LHCN-M2 (cell line): ENCODE data around the gene ALDH4A1. TPM values are rescaled to one million over a fixed set of nuclear protein-coding genes. Genes with fewer than 3 reads are reported as not detected.
A peak's percentile ranks its signal among the peaks of the same experiment; 100 is the strongest.

Experiments
- DNase-seq: peaks from one replicate; pipeline ENCODE4 v3.0.0-alpha.2; 2012; ENCODE audit warnings: low read depth
- total RNA-seq: library from RNA; depleted of rRNA; stranded (reverse); fragments of >200 nt; gene quantifications from 2 replicates; pipeline ENCODE4 v1.2.3, GENCODE V29; 2014

ALDH4A1 gene
- total RNA-seq, 1 experiment from 2014 or later, result 12.4 TPM

- DNase-seq, result no peak
Observed at GRCh38 chr1:18939398-18940302, 37.3 kb upstream of the ALDH4A1 start.

DNA sequence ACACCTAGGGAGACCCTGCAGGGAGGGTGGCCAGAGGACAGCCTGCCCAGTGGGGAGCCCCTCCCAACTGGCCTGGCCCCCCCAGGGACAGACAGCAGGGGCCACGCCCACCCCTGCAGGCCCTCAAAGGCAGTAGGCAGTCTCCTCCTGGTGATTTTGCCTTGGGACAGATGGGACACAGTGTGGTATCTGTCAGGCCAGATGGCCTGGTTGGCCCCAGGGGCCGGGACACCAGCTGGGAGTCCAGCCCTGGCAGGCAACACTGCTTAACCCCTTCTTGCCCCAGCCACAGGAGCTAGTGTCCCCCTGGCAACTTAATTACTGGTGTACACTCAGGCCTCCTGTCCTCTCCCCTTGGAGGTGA lies 36.3 kb upstream of the ALDH4A1 start:
- DNase-seq, result no peak

GRCh38 chr1:18938008-18938706 lies 35.8 kb upstream of the ALDH4A1 start:
- DNase-seq, result no peak

- DNase-seq, result no peak
Observed at GRCh38 chr1:18937539-18937938, 35.2 kb upstream of the ALDH4A1 start.

DNA sequence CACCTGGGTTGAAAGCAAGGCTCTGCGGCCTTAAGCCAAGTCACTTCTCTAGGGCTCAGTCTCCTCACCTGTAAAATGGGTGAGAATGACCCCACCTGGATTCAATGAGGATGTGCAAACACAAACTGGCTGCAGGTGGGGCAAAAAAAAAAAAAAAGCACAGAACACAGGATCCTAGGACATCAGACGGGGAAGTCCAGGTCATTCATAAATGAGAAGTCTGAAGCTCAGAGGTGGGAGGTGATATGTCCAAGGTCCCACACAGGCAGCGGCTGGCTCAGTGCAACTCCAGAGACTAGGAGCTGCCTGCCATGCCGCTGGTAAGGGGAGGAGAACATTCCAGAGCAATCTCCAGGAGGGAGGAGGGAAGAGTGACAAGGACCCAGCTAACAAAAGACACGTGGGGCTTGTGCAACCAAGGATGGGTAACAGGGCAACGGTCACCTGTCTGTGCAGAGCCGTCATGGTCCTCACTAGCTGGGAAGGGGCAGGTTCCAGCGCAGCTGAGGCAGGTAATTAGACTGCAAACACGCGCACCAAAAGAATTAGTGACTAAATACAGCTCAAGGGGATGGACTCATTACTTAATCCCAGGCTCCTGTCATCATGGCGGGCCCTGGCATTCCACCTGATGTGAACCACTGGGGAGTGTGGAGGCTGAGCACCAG lies 34.6 kb upstream of the ALDH4A1 start:
- DNase-seq, result no peak

GRCh38 chr1:18936471-18936813 lies 34.1 kb upstream of the ALDH4A1 start:
- no peak for DNase-seq

DNA sequence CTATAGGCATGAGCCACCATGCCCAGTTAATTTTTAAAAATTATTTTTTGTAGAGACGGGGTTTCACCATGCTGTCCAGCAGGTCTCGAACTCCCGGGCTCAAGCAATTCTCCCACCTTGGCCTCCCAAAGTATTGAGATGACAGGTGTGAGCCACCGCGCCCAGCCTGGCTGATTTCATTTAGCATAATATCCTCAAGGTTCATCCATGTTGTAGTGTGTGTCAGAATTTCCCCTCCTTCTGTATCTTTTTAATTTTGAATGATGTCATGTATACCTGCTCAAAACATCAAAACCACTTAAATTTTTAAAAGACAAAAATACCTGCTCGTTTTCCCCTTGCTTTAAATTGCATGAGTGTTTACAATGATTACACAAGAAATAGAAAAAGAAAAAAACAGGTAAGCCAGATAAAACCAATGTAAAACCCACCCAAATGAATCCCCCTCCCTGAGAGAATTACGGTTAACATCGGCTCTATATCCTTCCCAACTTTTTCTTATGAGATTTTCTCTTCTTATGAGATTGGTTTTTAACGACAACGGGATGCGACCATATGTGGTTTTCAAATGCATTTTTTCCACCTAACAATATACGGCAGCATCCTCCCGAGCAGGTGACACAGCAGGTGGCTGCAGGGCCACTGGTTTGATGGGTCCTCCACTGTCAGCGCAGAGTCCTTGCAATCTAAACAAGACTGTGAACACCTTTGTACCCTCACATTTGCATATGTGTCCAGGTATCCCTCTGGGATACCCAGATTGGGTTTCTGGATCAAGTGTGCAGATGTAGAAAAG lies 32.0 kb upstream of the ALDH4A1 start:
- DNase-seq, result no peak

DNA sequence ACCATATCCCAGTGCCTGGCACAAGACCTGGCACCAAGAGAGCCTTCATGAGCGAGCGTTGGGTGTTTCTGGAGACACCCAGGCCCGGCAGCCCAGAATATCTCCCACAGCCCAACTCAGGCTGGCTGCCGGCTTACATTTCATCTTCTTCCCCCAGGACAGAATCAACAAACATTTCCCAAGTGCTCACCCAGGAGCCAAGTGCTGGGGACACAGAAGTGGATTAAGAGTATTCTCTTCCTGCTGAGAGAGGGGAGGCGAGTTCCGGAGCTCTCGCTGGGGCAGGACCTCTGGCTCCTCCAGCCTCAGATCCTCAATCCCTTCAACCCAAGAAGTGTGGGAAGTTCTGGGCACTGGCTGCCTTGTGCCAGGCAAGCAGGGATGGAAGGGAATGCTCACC lies 30.5 kb upstream of the ALDH4A1 start:
- no peak for DNase-seq

GRCh38 chr1:18932387-18932786 lies 30.0 kb upstream of the ALDH4A1 start:
- no peak for DNase-seq

DNA sequence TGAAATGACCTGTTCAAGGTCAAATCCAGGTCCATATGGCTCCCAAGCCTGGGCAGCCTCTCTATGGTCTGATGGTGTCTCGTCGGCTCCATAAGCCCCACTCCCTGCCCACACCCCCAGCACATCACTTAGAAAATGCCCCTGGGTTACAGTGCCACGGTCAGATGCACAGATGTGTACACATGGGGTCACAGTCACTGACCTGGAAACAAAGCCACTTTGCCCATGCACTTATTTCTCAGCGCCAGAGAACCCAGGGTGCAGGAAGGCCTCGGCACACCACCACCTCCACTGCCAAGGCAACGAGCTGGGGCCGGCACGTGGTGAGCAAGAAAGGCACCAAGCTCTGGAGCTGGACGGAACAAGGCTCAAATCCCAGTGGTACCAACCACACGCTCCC lies 29.4 kb upstream of the ALDH4A1 start:
- DNase-seq, result no peak

- peak; percentile 55 for DNase-seq
Observed at GRCh38 chr1:18929686-18930085, 27.3 kb upstream of the ALDH4A1 start.

GRCh38 chr1:18928985-18929384 lies 26.6 kb upstream of the ALDH4A1 start:
- no peak for DNase-seq

DNA sequence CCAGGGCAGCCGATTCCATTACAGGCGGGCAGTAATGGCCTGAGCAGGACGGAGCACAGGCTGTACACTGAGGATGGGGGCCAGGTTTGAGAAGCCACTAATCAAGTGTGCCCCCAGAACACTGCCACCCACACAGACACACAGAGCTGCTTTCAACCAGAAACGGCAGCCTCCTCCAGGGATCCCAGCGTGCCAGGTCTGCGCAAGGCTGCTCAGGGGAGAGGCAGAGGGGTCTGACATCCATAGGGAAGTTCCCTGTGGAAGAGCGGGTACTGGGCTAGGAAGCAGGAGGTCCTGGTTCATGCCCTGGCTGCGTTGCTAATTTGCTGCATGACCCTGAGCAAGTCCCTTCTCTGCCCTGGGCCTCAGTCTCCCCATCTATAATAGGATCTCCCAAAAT lies 26.1 kb upstream of the ALDH4A1 start:
- DNase-seq, result no peak

- no peak for DNase-seq
Observed at GRCh38 chr1:18927654-18928272, 25.4 kb upstream of the ALDH4A1 start.

GRCh38 chr1:18927082-18927653 lies 24.8 kb upstream of the ALDH4A1 start:
- DNase-seq, result no peak

DNA sequence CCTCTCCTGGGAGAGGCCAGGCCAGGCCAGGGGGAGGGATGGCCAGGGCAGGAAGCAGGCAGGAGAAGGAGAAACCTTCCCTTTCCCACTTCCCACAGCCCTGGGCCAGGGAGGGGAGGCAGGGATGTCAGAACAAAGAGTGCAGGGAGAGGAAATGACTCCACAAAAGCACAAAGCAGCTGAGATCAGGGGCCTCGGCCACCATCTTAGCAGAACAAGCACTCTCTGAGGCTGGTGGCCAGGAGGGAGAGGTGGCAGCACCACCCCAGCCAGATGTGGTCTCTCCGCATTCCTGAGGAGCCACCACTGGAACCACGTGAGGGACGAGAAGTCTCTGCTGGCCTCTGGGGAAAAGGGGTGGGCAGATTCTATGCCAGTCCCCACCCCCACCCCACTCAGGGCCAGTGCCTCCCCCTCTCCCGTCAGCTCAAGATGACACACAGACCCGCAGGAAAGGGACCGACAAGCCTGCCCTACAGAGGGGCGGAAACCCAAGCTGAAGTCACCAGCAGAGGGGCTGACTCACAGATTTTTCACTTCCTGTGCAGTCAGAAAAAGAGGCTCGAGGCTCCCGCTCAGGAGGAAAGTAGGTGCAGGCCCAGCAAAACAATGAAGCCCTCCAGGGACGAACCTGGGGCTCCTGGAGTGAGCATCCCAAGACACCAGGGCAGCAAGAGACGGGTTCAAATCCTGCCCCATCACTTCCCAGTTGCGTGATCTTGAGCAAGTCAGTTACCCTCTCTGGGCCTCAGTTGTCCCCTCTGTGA lies 24.1 kb upstream of the ALDH4A1 start:
- peak; percentile 89 for DNase-seq

GRCh38 chr1:18925279-18925678 lies 22.9 kb upstream of the ALDH4A1 start:
- no peak for DNase-seq

- DNase-seq, result no peak
Observed at GRCh38 chr1:18924221-18924691, 21.9 kb upstream of the ALDH4A1 start.

DNA sequence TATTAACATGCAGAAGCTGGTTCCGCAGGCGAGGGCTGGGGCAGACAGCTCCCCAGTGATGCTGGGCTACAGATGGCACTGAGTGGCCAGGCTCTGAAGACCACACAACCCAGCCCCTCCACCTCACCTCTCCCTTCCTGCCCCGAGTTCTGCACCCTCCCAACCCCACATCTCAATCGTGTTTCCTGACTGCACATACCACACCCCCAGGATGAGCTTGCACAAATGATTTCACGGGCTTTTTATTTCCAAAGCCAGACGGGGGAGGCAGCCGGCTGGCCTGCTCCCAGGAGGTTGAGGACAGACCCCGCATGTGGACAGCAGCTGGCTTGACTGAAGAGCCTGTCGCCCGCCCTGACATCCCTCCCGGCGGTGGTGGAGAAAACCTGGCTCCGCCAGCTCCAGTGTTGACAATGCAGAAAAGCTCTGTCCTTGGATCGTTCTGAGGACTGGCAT lies 21.4 kb upstream of the ALDH4A1 start:
- DNase-seq, result no peak
